K562 (cell line): ENCODE results near the gene KLF1. TPM values are rescaled to one million over a fixed set of nuclear protein-coding genes. Genes with fewer than 3 reads are reported as not detected.

Experiments
- ATAC-seq: fragments of 200-7000 bp; cut with Tn5 transposase; 3 replicates; pipeline ENCODE4 v1.9.1; 2020; ENCODE audit warnings: moderate library complexity
- BruUV-seq: library from RNA; stranded (reverse); fragments of 400-500 nt; replicated peaks from 2 replicates; lab custom pipeline; 2021; lab: Mats Ljungman, UMichigan
- CTCF ChIA-PET: fragments of 300-600 bp; formaldehyde crosslinking; extraction: SDS; loops from one replicate; lab custom pipeline; 2021; ENCODE audit warnings: low intra/inter-chr PET ratio; lab: Yijun Ruan, JAX
- POLR2A ChIA-PET: fragments of 300-600, 350-650 bp; sonication (Branson Sonifier 250); formaldehyde crosslinking; extraction: SDS; loops from one replicate; lab custom pipeline; 2021; ENCODE audit warnings: antibody characterized with exemption, inconsistent platforms; lab: Yijun Ruan, JAX
- DNase-seq, 4 experiments: peaks; one replicate each; pipeline versions ENCODE4 v3.0.0 to v3.0.0-alpha.2; 2011 to 2018; ENCODE audit warnings: low spot score in 3 of 4, mixed read lengths in 3 of 4; ENCODE audit errors: extremely low read depth in 1 of 4
- FAIRE-seq: peaks from 2 replicates; lab custom pipeline; 2011; peaks lifted over from hg19 to GRCh38; lab: Jason Lieb, UNC
- H2AFZ ChIP-seq: 2 replicates; pipeline ENCODE4 v1.6.0; 2011; ENCODE audit warnings: low read depth, low read length, control low read depth, inconsistent platforms
- H3K27ac ChIP-seq: fragments of 200-600 bp; 3 replicates; pipeline ENCODE4 v1.8.0; 2011; ENCODE audit warnings: low read depth, mild to moderate bottlenecking, control low read depth, inconsistent platforms, low read length, moderate library complexity, mixed read lengths; ENCODE audit errors: extremely low read depth
- H3K27me3 ChIP-seq, 2 experiments: fragments of 300-600 bp in 1 of 2; 2 replicates in 1 of 2; 3 replicates in 1 of 2; pipeline versions ENCODE4 v1.6.0 to v1.8.0; 2011; ENCODE audit warnings: inconsistent platforms in 2 of 2, low read length in 2 of 2, mild to moderate bottlenecking in 1 of 2, mixed read lengths in 1 of 2, moderate library complexity in 1 of 2; ENCODE audit not compliant: control insufficient read depth in 2 of 2, insufficient read depth in 2 of 2
- H3K36me3 ChIP-seq: fragments of 300-600 bp; 3 replicates; pipeline ENCODE4 v1.8.0; 2011; ENCODE audit warnings: mild to moderate bottlenecking, low read length, inconsistent platforms; ENCODE audit not compliant: control insufficient read depth, insufficient read depth
- H3K4me1 ChIP-seq, 2 experiments: fragments of 200-600 bp in 1 of 2; replicated peaks in 1 of 2; 2 replicates in 1 of 2; 3 replicates in 1 of 2; pipeline versions ENCODE4 v1.5.1 to v1.8.0; 2011; ENCODE audit warnings: inconsistent platforms in 2 of 2, low read length in 2 of 2, mild to moderate bottlenecking in 1 of 2, mixed read lengths in 1 of 2, moderate library complexity in 1 of 2; ENCODE audit not compliant: control insufficient read depth in 2 of 2, insufficient read depth in 2 of 2
- H3K4me2 ChIP-seq: 2 replicates; pipeline ENCODE4 v1.6.1; 2011; ENCODE audit warnings: low read length, control low read depth, inconsistent platforms, mixed read lengths; ENCODE audit not compliant: insufficient read depth
- H3K4me3 ChIP-seq: fragments of 200-600 bp; sonication (generic), shearing (Covaris generic); 2 replicates; pipeline ENCODE4 v1.5.1; 2016; ENCODE audit warnings: control low read depth, inconsistent platforms
- H3K79me2 ChIP-seq: fragments of 200-600 bp; 3 replicates; pipeline ENCODE4 v1.8.0; 2011; ENCODE audit warnings: low read length, inconsistent platforms; ENCODE audit not compliant: control insufficient read depth, insufficient read depth
- H3K9ac ChIP-seq, 2 experiments: 2 replicates each; pipeline versions ENCODE4 v1.6.0 to v1.6.1; 2011; ENCODE audit warnings: low read depth in 2 of 2, low read length in 2 of 2, control low read depth in 1 of 2, inconsistent platforms in 1 of 2, mild to moderate bottlenecking in 1 of 2, mixed read lengths in 1 of 2; ENCODE audit not compliant: insufficient read depth in 1 of 2
- H3K9me1 ChIP-seq: one replicate; pipeline ENCODE4 v1.6.0; 2011; ENCODE audit warnings: inconsistent platforms, mild to moderate bottlenecking, low read length, moderate library complexity; ENCODE audit not compliant: control insufficient read depth, insufficient read depth
- H3K9me3 ChIP-seq: replicated peaks from 2 replicates; pipeline ENCODE4 v1.5.1; 2011; ENCODE audit warnings: low read depth, low read length, inconsistent platforms; ENCODE audit not compliant: control insufficient read depth, insufficient read depth
- H4K20me1 ChIP-seq: replicated peaks from 2 replicates; pipeline ENCODE4 v1.6.1; 2011; ENCODE audit warnings: low read length, inconsistent platforms, mixed read lengths; ENCODE audit not compliant: control insufficient read depth, insufficient read depth
- ILK ChIP-seq: fragments of 450-650 bp; IDR thresholded peaks from 2 replicates; pipeline ENCODE4 v1.6.1; 2016; ENCODE audit warnings: missing genetic modification characterization, low read depth, mild to moderate bottlenecking, missing compliant biosample characterization, moderate library complexity, borderline replicate concordance
- RBM22 ChIP-seq: fragments of 200-400 bp; formaldehyde crosslinking; IDR thresholded peaks from 2 replicates; pipeline ENCODE4 v1.6.1; 2018; ENCODE audit warnings: low read length, low read depth; ENCODE audit not compliant: poor library complexity, severe bottlenecking
- SIN3A ChIP-seq, 2 experiments: fragments of 150-350 bp in 1 of 2; IDR thresholded peaks; 2 replicates each; pipeline ENCODE4 v1.6.1; 2011 to 2016; ENCODE audit warnings: borderline replicate concordance in 2 of 2, low read depth in 2 of 2, low read length in 2 of 2, mild to moderate bottlenecking in 2 of 2, moderate library complexity in 2 of 2; ENCODE audit not compliant: control insufficient read depth in 1 of 2
- TSC22D4 ChIP-seq: fragments of 450-650 bp; IDR thresholded peaks from 2 replicates; pipeline ENCODE4 v1.6.1; 2016; ENCODE audit warnings: missing genetic modification characterization, missing biosample characterization, control low read depth
- ZC3H11A ChIP-seq: IDR thresholded peaks from 2 replicates; pipeline ENCODE4 v1.6.1; 2012; ENCODE audit warnings: low read depth, low read length, improper control_type of control experiment
- ZNF785 ChIP-seq: fragments of 250-450 bp; sonication (Bioruptor Pico); IDR thresholded peaks from 2 replicates; pipeline ENCODE4 v1.4.0; 2020; ENCODE audit warnings: mild to moderate bottlenecking
- WGBS: fragments of 100-300 bp; shearing (Covaris generic); methylation state at CpG from one replicate; pipeline ENCODE4 v1.1.6; 2016; ENCODE audit warnings: low coverage, mixed read lengths; ENCODE audit not compliant: insufficient coverage; ENCODE audit errors: missing lambda C conversion rate; 5-methylcytosine and 5-hydroxymethylcytosine counted together
- in situ Hi-C: fragments of 300-500 bp; cut with MboI; formaldehyde crosslinking; loops from 4 replicates; pipeline ENCODE4 v1.15.0; 2018; ENCODE audit warnings: inconsistent platforms, mixed read lengths
- intact Hi-C: fragments of 100-400 bp; cut with micrococcal nuclease; formaldehyde crosslinking; loops from 2 replicates; pipeline ENCODE4 v1.14.2; 2022
- polyA plus RNA-seq, 8 experiments: library from polyadenylated mRNA; depleted of rRNA in 4 of 8; stranded (reverse) in 5 of 8; unstranded in 3 of 8; fragments of >200 nt; fragmentation: Nextera tagmentation in 2 of 8; fragmentation: Illumina TruSeq in 1 of 8; extraction: Ambion mirVana in 2 of 8; extraction: Trizol in 1 of 8; gene quantifications; 2 replicates each; pipeline versions ENCODE4 v1.2.1 to v1.2.3, GENCODE V29; 2011 to 2014; ENCODE audit warnings: inconsistent platforms in 1 of 8, missing spikeins in 1 of 8
- total RNA-seq, 7 experiments: library from RNA; depleted of rRNA in 6 of 7; stranded (reverse); fragments of >200 nt in 6 of 7; fragmentation: Illumina TruSeq in 2 of 7; extraction: Trizol in 2 of 7; gene quantifications; 2 replicates each; pipeline versions ENCODE4 v1.2.1 to v1.2.3, GENCODE V29; 2011 to 2021; ENCODE audit warnings: low replicate concordance in 1 of 7
- TF ChIP-seq, protein P1 (sequence below): IDR thresholded peaks from 2 replicates; pipeline ENCODE4 v1.6.1; 2016; ENCODE audit warnings: missing genetic modification characterization, missing compliant biosample characterization
- TF ChIP-seq, protein P2 (sequence below): fragments of 200-800 bp; sonication (Bioruptor generic); IDR thresholded peaks from 2 replicates; pipeline ENCODE4 v1.6.1; 2017; ENCODE audit warnings: missing genetic modification characterization, missing compliant biosample characterization
- TF ChIP-seq, protein P3 (sequence below): sonication (generic); formaldehyde crosslinking; IDR thresholded peaks from 2 replicates; pipeline ENCODE4 v1.8.0; 2022; ENCODE audit warnings: missing genetic modification reagents, mild to moderate bottlenecking, moderate library complexity, borderline replicate concordance
- TF ChIP-seq, protein P4 (sequence below): fragments of 450-650 bp; IDR thresholded peaks from one replicate; pipeline ENCODE4 v1.6.1; 2018; ENCODE audit warnings: mild to moderate bottlenecking, moderate library complexity; ENCODE audit not compliant: partially characterized antibody
- TF ChIP-seq, protein P5 (sequence below), 2 experiments: fragments of 200-800 bp in 1 of 2; sonication (Bioruptor generic) in 1 of 2; sonication (generic) in 1 of 2; formaldehyde crosslinking in 1 of 2; IDR thresholded peaks in 1 of 2; conservative IDR thresholded peaks in 1 of 2; 2 replicates each; pipeline versions ENCODE4 v1.5.0 to v1.6.1; 2016 to 2020; ENCODE audit warnings: missing compliant biosample characterization in 1 of 2, missing genetic modification characterization in 1 of 2, missing genetic modification reagents in 1 of 2

The KLF1 gene
- total and polyA plus RNA-seq, 9 of the 15 experiments (the other 6 are each of a cell fraction or from before 2014, with no cell fraction given) = 8.4 to 163 (median 47.3) TPM

DNA sequence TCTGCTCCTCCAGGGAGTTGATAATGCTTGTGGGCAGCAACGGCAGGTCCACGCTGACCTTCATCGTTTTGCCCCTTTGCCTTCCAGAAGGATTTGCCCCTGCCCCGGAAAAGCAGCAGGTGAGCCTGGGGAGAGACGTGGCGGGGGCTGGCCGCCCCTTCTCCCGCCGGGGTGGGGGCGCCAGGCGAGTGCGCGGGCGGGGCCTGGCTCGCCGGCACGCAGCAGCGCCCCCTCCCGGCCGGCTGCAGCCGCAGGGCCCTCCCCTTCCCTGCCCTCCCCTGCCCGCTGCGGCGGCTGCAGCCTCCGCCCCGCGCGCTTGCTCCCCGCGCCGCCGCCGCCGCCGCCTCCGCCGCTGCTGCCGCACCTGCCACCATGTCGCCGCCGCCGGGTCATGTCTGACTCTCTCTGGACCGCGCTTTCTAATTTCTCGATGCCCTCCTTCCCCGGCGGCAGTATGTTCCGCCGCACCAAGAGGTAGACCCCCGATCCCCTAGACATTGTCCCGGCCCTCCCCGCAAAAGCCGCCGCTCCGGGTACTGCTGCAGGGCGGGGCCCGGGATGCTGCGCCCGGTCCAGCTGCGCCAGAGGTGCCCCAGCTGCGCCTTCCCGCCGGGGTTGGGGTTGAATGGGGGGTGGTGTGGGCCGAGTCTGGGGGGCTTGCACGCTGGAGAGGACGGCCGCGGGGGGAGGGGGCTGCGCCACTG, 48.7 kb downstream of the KLF1 start, which contains the start of gene MAST1:
Gene MAST1, plus strand, starts transcription at position 334 of the 704 bp plus-strand sequence. Its CDS starts 58 bp downstream, at position 392.
- POLR2A ChIA-PET = interaction anchor here (0.5 kb wide), 1 partner anchor 12 kb away, joined by 3 read pairs; no protein-coding TSS in a partner anchor
- FAIRE-seq = no peak
- in situ Hi-C loops = no loop called here
- no peak for TF ChIP-seq ILK (tag)
- TF ChIP-seq, protein P1, sequence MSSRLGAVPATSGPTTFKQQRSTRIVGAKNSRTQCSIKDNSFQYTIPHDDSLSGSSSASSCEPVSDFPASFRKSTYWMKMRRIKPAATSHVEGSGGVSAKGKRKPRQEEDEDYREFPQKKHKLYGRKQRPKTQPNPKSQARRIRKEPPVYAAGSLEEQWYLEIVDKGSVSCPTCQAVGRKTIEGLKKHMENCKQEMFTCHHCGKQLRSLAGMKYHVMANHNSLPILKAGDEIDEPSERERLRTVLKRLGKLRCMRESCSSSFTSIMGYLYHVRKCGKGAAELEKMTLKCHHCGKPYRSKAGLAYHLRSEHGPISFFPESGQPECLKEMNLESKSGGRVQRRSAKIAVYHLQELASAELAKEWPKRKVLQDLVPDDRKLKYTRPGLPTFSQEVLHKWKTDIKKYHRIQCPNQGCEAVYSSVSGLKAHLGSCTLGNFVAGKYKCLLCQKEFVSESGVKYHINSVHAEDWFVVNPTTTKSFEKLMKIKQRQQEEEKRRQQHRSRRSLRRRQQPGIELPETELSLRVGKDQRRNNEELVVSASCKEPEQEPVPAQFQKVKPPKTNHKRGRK (tag) = no peak
- TF ChIP-seq, protein P2, sequence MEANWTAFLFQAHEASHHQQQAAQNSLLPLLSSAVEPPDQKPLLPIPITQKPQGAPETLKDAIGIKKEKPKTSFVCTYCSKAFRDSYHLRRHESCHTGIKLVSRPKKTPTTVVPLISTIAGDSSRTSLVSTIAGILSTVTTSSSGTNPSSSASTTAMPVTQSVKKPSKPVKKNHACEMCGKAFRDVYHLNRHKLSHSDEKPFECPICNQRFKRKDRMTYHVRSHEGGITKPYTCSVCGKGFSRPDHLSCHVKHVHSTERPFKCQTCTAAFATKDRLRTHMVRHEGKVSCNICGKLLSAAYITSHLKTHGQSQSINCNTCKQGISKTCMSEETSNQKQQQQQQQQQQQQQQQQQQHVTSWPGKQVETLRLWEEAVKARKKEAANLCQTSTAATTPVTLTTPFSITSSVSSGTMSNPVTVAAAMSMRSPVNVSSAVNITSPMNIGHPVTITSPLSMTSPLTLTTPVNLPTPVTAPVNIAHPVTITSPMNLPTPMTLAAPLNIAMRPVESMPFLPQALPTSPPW = peak; percentile 90
- TF ChIP-seq, protein P3, sequence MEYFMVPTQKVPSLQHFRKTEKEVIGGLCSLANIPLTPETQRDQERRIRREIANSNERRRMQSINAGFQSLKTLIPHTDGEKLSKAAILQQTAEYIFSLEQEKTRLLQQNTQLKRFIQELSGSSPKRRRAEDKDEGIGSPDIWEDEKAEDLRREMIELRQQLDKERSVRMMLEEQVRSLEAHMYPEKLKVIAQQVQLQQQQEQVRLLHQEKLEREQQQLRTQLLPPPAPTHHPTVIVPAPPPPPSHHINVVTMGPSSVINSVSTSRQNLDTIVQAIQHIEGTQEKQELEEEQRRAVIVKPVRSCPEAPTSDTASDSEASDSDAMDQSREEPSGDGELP = peak; percentile 53
- no peak for TF ChIP-seq TSC22D4 (tag)
- TF ChIP-seq, protein P4, sequence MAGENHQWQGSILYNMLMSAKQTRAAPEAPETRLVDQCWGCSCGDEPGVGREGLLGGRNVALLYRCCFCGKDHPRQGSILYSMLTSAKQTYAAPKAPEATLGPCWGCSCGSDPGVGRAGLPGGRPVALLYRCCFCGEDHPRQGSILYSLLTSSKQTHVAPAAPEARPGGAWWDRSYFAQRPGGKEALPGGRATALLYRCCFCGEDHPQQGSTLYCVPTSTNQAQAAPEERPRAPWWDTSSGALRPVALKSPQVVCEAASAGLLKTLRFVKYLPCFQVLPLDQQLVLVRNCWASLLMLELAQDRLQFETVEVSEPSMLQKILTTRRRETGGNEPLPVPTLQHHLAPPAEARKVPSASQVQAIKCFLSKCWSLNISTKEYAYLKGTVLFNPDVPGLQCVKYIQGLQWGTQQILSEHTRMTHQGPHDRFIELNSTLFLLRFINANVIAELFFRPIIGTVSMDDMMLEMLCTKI = no peak
- no peak for TF ChIP-seq ZNF785
- TF ChIP-seq ZC3H11A = no peak
- TF ChIP-seq, protein P5, sequence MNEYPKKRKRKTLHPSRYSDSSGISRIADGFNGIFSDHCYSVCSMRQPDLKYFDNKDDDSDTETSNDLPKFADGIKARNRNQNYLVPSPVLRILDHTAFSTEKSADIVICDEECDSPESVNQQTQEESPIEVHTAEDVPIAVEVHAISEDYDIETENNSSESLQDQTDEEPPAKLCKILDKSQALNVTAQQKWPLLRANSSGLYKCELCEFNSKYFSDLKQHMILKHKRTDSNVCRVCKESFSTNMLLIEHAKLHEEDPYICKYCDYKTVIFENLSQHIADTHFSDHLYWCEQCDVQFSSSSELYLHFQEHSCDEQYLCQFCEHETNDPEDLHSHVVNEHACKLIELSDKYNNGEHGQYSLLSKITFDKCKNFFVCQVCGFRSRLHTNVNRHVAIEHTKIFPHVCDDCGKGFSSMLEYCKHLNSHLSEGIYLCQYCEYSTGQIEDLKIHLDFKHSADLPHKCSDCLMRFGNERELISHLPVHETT (CRISPR knock-in tag; conservative IDR thresholded peaks at IDR 0.05 in 1 of 2, IDR thresholded peaks at IDR 0.05 in 1 of 2) = peak in 1 of 2 experiments; percentile 89; a peak in 2 of 4 replicates
- no peak for TF ChIP-seq RBM22
- peak; percentile 45 to 59; a peak in 1 of 4 replicates for TF ChIP-seq SIN3A (IDR thresholded peaks at IDR 0.05; ENCODE audit: borderline replicate concordance in 2 of 2, control insufficient read depth in 1 of 2, low read depth in 2 of 2, low read length in 2 of 2)

More for the DNA sequence above, 48.7 kb downstream of the KLF1 start, which contains the start of gene MAST1:
- Histone ChIP-seq H3K27me3 (no peaks in the 10 kb centered on the region; a peak in 1 of 5 replicates), H4K20me1 (peaks cover 12% of the 10 kb centered on the region; the same call in 1 of the 2 replicates), H3K36me3 (peaks cover 10% of the 10 kb centered on the region; the same call in 2 of the 3 replicates), H3K4me2 (peak within 1 kb of the TSS; percentile 82), H3K79me2 (peaks cover 20% of the 10 kb centered on the region), H3K9me1 (no peaks in the 10 kb centered on the region), H3K9me3 (no peaks in the 10 kb centered on the region), H2AFZ (peak within 1 kb of the TSS; percentile 90), H3K27ac (peak within 1 kb of the TSS; percentile 67), H3K4me1 (peaks cover 45 to 66% of the 10 kb centered on the region in 2 experiments), H3K4me3 (peak within 1 kb of the TSS; percentile 74), H3K9ac (peak within 1 kb of the TSS; percentile 54 to 90)
- intact Hi-C loops = loop anchor here (5.0 kb wide), 1 partner anchor 49 kb away; the partner anchor contains the start of gene KLF1
- no TSS peak for BruUV-seq
- ATAC-seq = peak; percentile 64
- CTCF ChIA-PET = interaction anchor here (0.6 to 0.7 kb wide), 2 partner anchors 63 to 100 kb away, joined by 3 read pairs; no protein-coding TSS in a partner anchor
- WGBS = 2% methylated on average over 19 of the region's 69 CpGs
- DNase-seq = peak; percentile 79 to 88 (median 82)
